ENCODE measurements around the gene PTBP3.

- TF ChIP-seq, protein P1, sequence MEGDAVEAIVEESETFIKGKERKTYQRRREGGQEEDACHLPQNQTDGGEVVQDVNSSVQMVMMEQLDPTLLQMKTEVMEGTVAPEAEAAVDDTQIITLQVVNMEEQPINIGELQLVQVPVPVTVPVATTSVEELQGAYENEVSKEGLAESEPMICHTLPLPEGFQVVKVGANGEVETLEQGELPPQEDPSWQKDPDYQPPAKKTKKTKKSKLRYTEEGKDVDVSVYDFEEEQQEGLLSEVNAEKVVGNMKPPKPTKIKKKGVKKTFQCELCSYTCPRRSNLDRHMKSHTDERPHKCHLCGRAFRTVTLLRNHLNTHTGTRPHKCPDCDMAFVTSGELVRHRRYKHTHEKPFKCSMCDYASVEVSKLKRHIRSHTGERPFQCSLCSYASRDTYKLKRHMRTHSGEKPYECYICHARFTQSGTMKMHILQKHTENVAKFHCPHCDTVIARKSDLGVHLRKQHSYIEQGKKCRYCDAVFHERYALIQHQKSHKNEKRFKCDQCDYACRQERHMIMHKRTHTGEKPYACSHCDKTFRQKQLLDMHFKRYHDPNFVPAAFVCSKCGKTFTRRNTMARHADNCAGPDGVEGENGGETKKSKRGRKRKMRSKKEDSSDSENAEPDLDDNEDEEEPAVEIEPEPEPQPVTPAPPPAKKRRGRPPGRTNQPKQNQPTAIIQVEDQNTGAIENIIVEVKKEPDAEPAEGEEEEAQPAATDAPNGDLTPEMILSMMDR (IDR thresholded peaks at IDR 0.05): no peak
- TF ChIP-seq EP300 (IDR thresholded peaks at IDR 0.05): no peak
These were observed 159.0 kb downstream of the PTBP3 start for GRCh38 chr9:112174222-112174964.

Measured in esophagus muscularis mucosa (tissue), 3 donors.